H1 (cell line): Measurements from ENCODE around the gene PAOX. TPM values are rescaled to one million over a fixed set of nuclear protein-coding genes. Genes with fewer than 3 reads are reported as not detected.

Experiments used
- CTCF ChIA-PET: fragments of 300-600 bp; sonication (Branson Sonifier 250); formaldehyde crosslinking; loops from one replicate; lab custom pipeline; 2021; ENCODE audit not compliant: partially characterized antibody; lab: Charles Lee
- POLR2A ChIA-PET: fragments of 300-600 bp; sonication (Branson Sonifier 250); formaldehyde crosslinking; loops from one replicate; lab custom pipeline; 2021; ENCODE audit warnings: inconsistent platforms; ENCODE audit not compliant: partially characterized antibody; lab: Charles Lee
- DNase-seq, 2 experiments: peaks; one replicate each; pipeline versions ENCODE4 v3.0.0 to v3.0.0-alpha.2; 2010 to 2022; ENCODE audit warnings: low spot score in 2 of 2, low read depth in 1 of 2, mixed read lengths in 1 of 2
- FAIRE-seq: peaks from 2 replicates; lab custom pipeline; 2011; peaks lifted over from hg19 to GRCh38; lab: Jason Lieb, UNC
- H2AFZ ChIP-seq: 2 replicates; pipeline ENCODE4 v1.8.1; 2012; ENCODE audit warnings: low read length, inconsistent platforms
- H2AK5ac ChIP-seq: 2 replicates; pipeline ENCODE4 v1.6.1; 2013; ENCODE audit warnings: low read depth, low read length
- H2BK120ac ChIP-seq: replicated peaks from 2 replicates; pipeline ENCODE3; 2013; ENCODE audit warnings: low read depth, low read length, inconsistent platforms
- H2BK12ac ChIP-seq: 2 replicates; pipeline ENCODE4 v1.6.1; 2013; ENCODE audit warnings: low read depth, low read length
- H2BK15ac ChIP-seq: 2 replicates; pipeline ENCODE4 v1.6.1; 2013; ENCODE audit warnings: low read length
- H2BK20ac ChIP-seq: 2 replicates; pipeline ENCODE4 v1.6.1; 2013; ENCODE audit warnings: low read length
- H2BK5ac ChIP-seq: 2 replicates; pipeline ENCODE4 v1.6.1; 2013; ENCODE audit warnings: low read depth, low read length
- H3K14ac ChIP-seq: 2 replicates; pipeline ENCODE4 v1.6.1; 2013; ENCODE audit warnings: inconsistent platforms; ENCODE audit not compliant: insufficient read length
- H3K18ac ChIP-seq: 2 replicates; pipeline ENCODE4 v1.6.1; 2013; ENCODE audit warnings: low read length; ENCODE audit errors: extremely low read depth
- H3K23ac ChIP-seq: 2 replicates; pipeline ENCODE4 v1.6.1; 2013; ENCODE audit warnings: inconsistent platforms; ENCODE audit not compliant: insufficient read length
- H3K23me2 ChIP-seq: 2 replicates; pipeline ENCODE4 v1.6.1; 2013; ENCODE audit warnings: low read depth, low read length
- H3K27ac ChIP-seq: 2 replicates; pipeline ENCODE4 v1.6.1; 2011; ENCODE audit warnings: low read depth, low read length, inconsistent platforms
- H3K27me3 ChIP-seq, 4 experiments: replicated peaks in 1 of 4; 1 replicate in 1 of 4; 2 replicates in 3 of 4; pipeline versions ENCODE4 v1.6.1 to v1.8.1; 2011 to 2013; ENCODE audit warnings: low read length in 3 of 4, mild to moderate bottlenecking in 3 of 4, inconsistent platforms in 2 of 4, mixed read lengths in 2 of 4, moderate library complexity in 1 of 4; ENCODE audit not compliant: control insufficient read depth in 3 of 4, insufficient read depth in 3 of 4; ENCODE audit errors: extremely low read depth in 1 of 4
- H3K36me3 ChIP-seq, 4 experiments: 2 replicates each; pipeline versions ENCODE4 v1.6.1 to v1.8.1; 2011 to 2013; ENCODE audit warnings: mild to moderate bottlenecking in 4 of 4, low read length in 3 of 4, moderate library complexity in 2 of 4, control low read depth in 1 of 4, inconsistent platforms in 1 of 4; ENCODE audit not compliant: insufficient read depth in 4 of 4, control insufficient read depth in 2 of 4
- H3K4ac ChIP-seq: replicated peaks from 2 replicates; pipeline ENCODE3; 2013; ENCODE audit warnings: low read length, low read depth, mixed read lengths, inconsistent platforms; ENCODE audit not compliant: insufficient read length
- H3K4me1 ChIP-seq, 4 experiments: replicated peaks in 1 of 4; 1 replicate in 1 of 4; 2 replicates in 3 of 4; pipeline versions ENCODE4 v1.6.1 to v1.8.1; 2011 to 2013; ENCODE audit warnings: low read length in 3 of 4, inconsistent platforms in 2 of 4, mixed read lengths in 1 of 4; ENCODE audit not compliant: insufficient read depth in 4 of 4, control insufficient read depth in 3 of 4
- H3K4me2 ChIP-seq, 2 experiments: 2 replicates each; pipeline versions ENCODE4 v1.6.1 to v1.8.1; 2011 to 2013; ENCODE audit warnings: low read depth in 2 of 2, low read length in 2 of 2, control low read depth in 1 of 2, inconsistent platforms in 1 of 2, mild to moderate bottlenecking in 1 of 2; ENCODE audit not compliant: insufficient read depth in 1 of 2
- H3K4me3 ChIP-seq, 4 experiments: fragments of 200-600, 300-600 bp in 1 of 4; sonication (generic), shearing (Covaris generic), sonication (Bioruptor Twin) in 1 of 4; 2 replicates each; pipeline versions ENCODE4 v1.5.1 to v1.8.1; 2011 to 2016; ENCODE audit warnings: low read length in 4 of 4, low read depth in 3 of 4, control low read depth in 2 of 4, inconsistent platforms in 2 of 4, mild to moderate bottlenecking in 2 of 4, mixed read lengths in 1 of 4, moderate library complexity in 1 of 4; ENCODE audit not compliant: insufficient read depth in 2 of 4; ENCODE audit errors: extremely low read depth in 1 of 4
- H3K56ac ChIP-seq: replicated peaks from 2 replicates; pipeline ENCODE3; 2013; ENCODE audit warnings: low read depth, mild to moderate bottlenecking, mixed read lengths, low read length, inconsistent platforms; ENCODE audit not compliant: insufficient read length
- H3K79me1 ChIP-seq: 2 replicates; pipeline ENCODE4 v1.6.1; 2013; ENCODE audit warnings: low read depth, low read length, control low read depth
- H3K79me2 ChIP-seq, 2 experiments: 2 replicates each; pipeline versions ENCODE4 v1.6.1 to v1.8.1; 2012 to 2013; ENCODE audit warnings: low read length in 2 of 2, mild to moderate bottlenecking in 2 of 2, inconsistent platforms in 1 of 2; ENCODE audit not compliant: insufficient read depth in 2 of 2, control insufficient read depth in 1 of 2
- H3K9ac ChIP-seq, 4 experiments: replicated peaks in 1 of 4; 1 replicate in 1 of 4; 2 replicates in 3 of 4; pipeline versions ENCODE4 v1.6.1 to v1.8.1; 2011 to 2013; ENCODE audit warnings: low read depth in 3 of 4, low read length in 3 of 4, control low read depth in 2 of 4, mild to moderate bottlenecking in 2 of 4, moderate library complexity in 2 of 4, inconsistent platforms in 1 of 4; ENCODE audit errors: extremely low read depth in 1 of 4
- H3K9me3 ChIP-seq, 2 experiments: 2 replicates each; pipeline versions ENCODE4 v1.6.1 to v1.8.1; 2012 to 2013; ENCODE audit warnings: mild to moderate bottlenecking in 2 of 2, moderate library complexity in 2 of 2, control low read depth in 1 of 2, inconsistent platforms in 1 of 2, low read depth in 1 of 2, low read length in 1 of 2, mixed read lengths in 1 of 2; ENCODE audit not compliant: insufficient read depth in 2 of 2
- H4K20me1 ChIP-seq, 2 experiments: replicated peaks in 1 of 2; 2 replicates each; pipeline versions ENCODE3 to v1.8.1; 2011 to 2013; ENCODE audit warnings: inconsistent platforms in 2 of 2, low read length in 2 of 2, mild to moderate bottlenecking in 1 of 2; ENCODE audit not compliant: insufficient read depth in 2 of 2, control insufficient read depth in 1 of 2
- H4K5ac ChIP-seq: 2 replicates; pipeline ENCODE4 v1.6.1; 2013; ENCODE audit warnings: low read length, low read depth, mixed read lengths, inconsistent platforms; ENCODE audit not compliant: insufficient read length
- H4K8ac ChIP-seq: 2 replicates; pipeline ENCODE4 v1.8.0; 2013; ENCODE audit warnings: mild to moderate bottlenecking, moderate library complexity, low read length, inconsistent platforms; ENCODE audit not compliant: insufficient read depth; ENCODE audit errors: extremely low read depth
- H4K91ac ChIP-seq: replicated peaks from 2 replicates; pipeline ENCODE3; 2013; ENCODE audit warnings: low read length, mixed read lengths, inconsistent platforms; ENCODE audit not compliant: insufficient read length
- FOSL1 ChIP-seq: IDR thresholded peaks from 2 replicates; pipeline ENCODE4 v1.6.1; 2011; ENCODE audit warnings: mild to moderate bottlenecking, low read depth, low read length, moderate library complexity; ENCODE audit not compliant: insufficient read depth
- JUND ChIP-seq: IDR thresholded peaks from 2 replicates; pipeline ENCODE4 v1.6.1; 2011; ENCODE audit warnings: mild to moderate bottlenecking, improper control_type of control experiment, low read length
- NRF1 ChIP-seq: IDR thresholded peaks from 2 replicates; pipeline ENCODE4 v1.6.1; 2011; ENCODE audit warnings: mild to moderate bottlenecking, low read depth, low read length, improper control_type of control experiment
- PHF8 ChIP-seq: fragments of 200-600 bp; sonication (generic); conservative IDR thresholded peaks from 2 replicates; pipeline ENCODE4 v1.7.1; 2012; ENCODE audit warnings: low read depth, mild to moderate bottlenecking, inconsistent platforms, low read length, moderate library complexity
- TAF7 ChIP-seq: optimal IDR thresholded peaks from 2 replicates; pipeline ENCODE3; 2011; ENCODE audit warnings: low read depth, mild to moderate bottlenecking, inconsistent platforms, low read length, moderate library complexity, borderline replicate concordance
- WGBS, 2 experiments: shearing (Covaris generic) in 1 of 2; methylation state at CpG; one replicate each; pipeline versions ENCODE4 v1.1.6 to v1.1.7; 2013 to 2015; ENCODE audit warnings: low lambda C conversion rate in 2 of 2, mixed read lengths in 2 of 2, inconsistent platforms in 1 of 2, low coverage in 1 of 2, missing lambda C conversion rate in 1 of 2; ENCODE audit not compliant: insufficient replicate concordance in 2 of 2, insufficient coverage in 1 of 2, insufficient read length in 1 of 2; ENCODE audit errors: extremely low coverage in 1 of 2, missing lambda C conversion rate in 1 of 2; 5-methylcytosine and 5-hydroxymethylcytosine counted together
- polyA plus RNA-seq, 7 experiments: library from polyadenylated mRNA; depleted of rRNA in 3 of 7; stranded (reverse) in 5 of 7; unstranded in 2 of 7; fragments of >200 nt in 5 of 7; fragments of 200-250 nt in 2 of 7; gene quantifications; 1 replicate in 5 of 7; 2 replicates in 1 of 7; 4 replicates in 1 of 7; pipeline versions ENCODE4 v1.2.1 to v1.2.3, GENCODE V29; 2011 to 2013; ENCODE audit warnings: missing spikeins in 2 of 7, mixed read lengths in 2 of 7
- total RNA-seq: library from RNA; stranded (reverse); fragmentation: NEBNext Ultra II Directional; extraction: Animal tissue kit (Norgen Biotek cat#: 25700); gene quantifications from 2 replicates; pipeline ENCODE4 v1.2.1, GENCODE V29; 2021

Gene PAOX
- total and polyA plus RNA-seq, 2 of the 8 experiments (the other 6 are each of a cell fraction or from before 2014, with no cell fraction given), result 3.7 to 4.3 TPM

DNA sequence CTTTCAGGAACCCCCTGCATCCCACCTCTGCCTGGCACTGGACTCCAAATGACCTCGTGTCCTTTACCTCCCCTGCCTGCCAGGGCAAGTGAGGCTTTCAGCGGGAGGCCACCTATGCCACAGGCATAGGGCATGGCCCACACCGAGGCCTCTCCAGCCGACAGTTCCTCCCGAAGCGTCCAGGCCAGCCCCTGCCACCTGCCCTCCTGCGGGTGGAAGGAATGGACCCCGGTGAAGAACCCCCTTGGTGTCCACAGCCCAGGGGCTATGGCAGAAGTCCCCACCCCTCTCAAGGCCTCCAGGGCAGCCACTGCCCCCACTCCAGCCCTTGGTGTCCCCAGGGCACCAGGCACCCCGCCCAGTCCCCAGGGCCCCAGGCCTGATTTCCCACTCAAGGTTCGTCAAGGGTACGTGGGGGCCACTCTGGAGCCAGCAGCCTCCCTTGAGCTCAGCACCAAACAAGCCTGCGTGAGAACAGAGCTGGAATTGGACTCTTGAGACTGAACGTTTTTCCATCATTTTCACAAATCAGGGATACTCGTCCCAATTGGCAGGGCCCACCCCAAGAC is 24.3 kb upstream of the PAOX start:
- no peaks in the 10 kb centered on the region for H3K9me3 ChIP-seq
- no peak for FAIRE-seq
- no peaks in the 10 kb centered on the region; a peak in 2 of 8 replicates for H3K36me3 ChIP-seq
- no peak overlapping the region for H3K23ac ChIP-seq
- no peak overlapping the region for H2BK5ac ChIP-seq
- TF ChIP-seq PHF8 (no peak), NRF1 (no peak), JUND (no peak), FOSL1 (no peak), TAF7 (no peak)
- H3K79me1 ChIP-seq, result no peaks in the 10 kb centered on the region; the same call in 1 of the 2 replicates
- peaks cover 7 to 16% of the 10 kb centered on the region in 2 experiments for H4K20me1 ChIP-seq
- no peak overlapping the region for H3K14ac ChIP-seq
- H3K18ac ChIP-seq, result no peak overlapping the region
- no peak overlapping the region for H3K56ac ChIP-seq
- no peak overlapping the region for H4K91ac ChIP-seq
- no peak for DNase-seq
- no peak overlapping the region for H4K8ac ChIP-seq
- no peak overlapping the region for H2BK15ac ChIP-seq
- peaks cover 0 to 15% (median 5%) of the 10 kb centered on the region in 4 experiments; a peak in 4 of 7 replicates for H3K4me1 ChIP-seq
- no peak overlapping the region for H2BK120ac ChIP-seq
- no peak overlapping the region for H2BK12ac ChIP-seq
- no peak overlapping the region for H3K4me2 ChIP-seq
- no peak overlapping the region for H3K4me3 ChIP-seq
- H2AFZ ChIP-seq, result no peak overlapping the region
- no peak overlapping the region for H4K5ac ChIP-seq
- no peak overlapping the region for H2AK5ac ChIP-seq
- ChIA-PET POLR2A (interaction anchor here (0.8 to 5.0 kb wide), 4 partner anchors 8 to 36 kb away, joined by 3 to 38 read pairs (median 3); partner anchors contain the start of gene PRAP1), CTCF (interaction anchor here (1.3 to 4.9 kb wide), 3 partner anchors 9 to 25 kb away, joined by 3 to 57 read pairs (median 5); no protein-coding TSS in a partner anchor)
- no peaks in the 10 kb centered on the region for H3K79me2 ChIP-seq
- H3K27ac ChIP-seq, result no peak overlapping the region
- 93% methylated on average over 11 of the region's 14 CpGs; no CpG with 5 or more reads in 1 of the 2 experiments for WGBS, 2 experiments
- H2BK20ac ChIP-seq, result no peak overlapping the region
- H3K27me3 ChIP-seq, result peaks cover 0 to 11% (median 2%) of the 10 kb centered on the region in 4 experiments; a peak in 4 of 7 replicates
- H3K4ac ChIP-seq, result no peak overlapping the region
- peaks cover 6% of the 10 kb centered on the region; the same call in 1 of the 2 replicates for H3K23me2 ChIP-seq
- no peak overlapping the region for H3K9ac ChIP-seq
